Activated CD4-positive, CD25-positive, alpha-beta regulatory T cell treated with anti-CD3 and anti-CD28 coated beads, Interleukin-2, amount 50 U/mL, for 72 hours (primary cell): Measurements from ENCODE around the gene APPL1.
"Not testable (repeated sequence)": the region's sequence is repeated elsewhere in the genome, so short reads cannot be mapped to it uniquely, and the experiment has no call there.

Experiments
- DNase-seq: peaks from one replicate; pipeline ENCODE4 v3.0.0; 2021

Gene APPL1

GRCh38 chr3:57274845-57275244 lies 47.3 kb downstream of the APPL1 start:
- DNase-seq = no peak

GRCh38 chr3:57275393-57275792 lies 47.9 kb downstream of the APPL1 start:
- DNase-seq = no peak

- DNase-seq = no peak
Measured at GRCh38 chr3:57278237-57278636, 50.7 kb downstream of the APPL1 start.

- DNase-seq = no peak
Measured at GRCh38 chr3:57279685-57280084, 52.2 kb downstream of the APPL1 start.

GRCh38 chr3:57281715-57282114 lies 54.2 kb downstream of the APPL1 start:
- no peak for DNase-seq

GRCh38 chr3:57283334-57283733 lies 55.8 kb downstream of the APPL1 start:
- no peak for DNase-seq

- no peak for DNase-seq
Measured at GRCh38 chr3:57287205-57287604, 59.7 kb downstream of the APPL1 start.

- no peak for DNase-seq
Measured at GRCh38 chr3:57288403-57288802, 60.9 kb downstream of the APPL1 start.

GRCh38 chr3:57292159-57292896 lies 64.8 kb downstream of the APPL1 start, which contains the start of gene ASB14:
Gene ASB14 (minus strand): TSS chr3:57292685. CDS start chr3:57292033, 652 bp downstream.
- no peak for DNase-seq

GRCh38 chr3:57292897-57293526 lies 65.5 kb downstream of the APPL1 start:
- no peak for DNase-seq

GRCh38 chr3:57298041-57298440 lies 70.5 kb downstream of the APPL1 start:
- DNase-seq = no peak

- not testable (repeated sequence) for DNase-seq
Measured at GRCh38 chr3:57303520-57303919, 76.0 kb downstream of the APPL1 start.

GRCh38 chr3:57309769-57310360 lies 82.3 kb downstream of the APPL1 start:
- no peak for DNase-seq

- no peak for DNase-seq
Measured at GRCh38 chr3:57314204-57314603, 86.7 kb downstream of the APPL1 start.
